GM18507 (cell line): ENCODE measurements around the gene BLNK.

Experiments
- DNase-seq: peaks from one replicate; pipeline ENCODE4 v3.0.0; 2011; ENCODE audit warnings: low read depth; ENCODE audit not compliant: insufficient read length; ENCODE audit errors: extremely low spot score
- FAIRE-seq: peaks from 2 replicates; lab custom pipeline; 2011; peaks lifted over from hg19 to GRCh38; lab: Jason Lieb, UNC

The BLNK gene

GRCh38 chr10:96188421-96188820, 82.9 kb downstream of the BLNK start:
- FAIRE-seq, result no peak
- no peak for DNase-seq

- DNase-seq (no peak), FAIRE-seq (no peak)
Measured at GRCh38 chr10:96176985-96177384, 94.4 kb downstream of the BLNK start.

- FAIRE-seq (no peak), DNase-seq (no peak)
Measured at GRCh38 chr10:96172666-96173065, 98.7 kb downstream of the BLNK start.

- DNase-seq (no peak), FAIRE-seq (no peak)
Measured at GRCh38 chr10:96170230-96170629, 101.1 kb downstream of the BLNK start.

GRCh38 chr10:96168546-96168945, 102.8 kb downstream of the BLNK start:
- FAIRE-seq, result no peak

GRCh38 chr10:96165726-96166125, 105.6 kb downstream of the BLNK start:
- no peak for FAIRE-seq
- DNase-seq, result no peak

More at GRCh38 chr10:96168546-96168945, 102.8 kb downstream of the BLNK start:
- DNase-seq, result no peak

GRCh38 chr10:96153070-96153469, 118.3 kb downstream of the BLNK start:
- no peak for DNase-seq
- FAIRE-seq, result no peak

- FAIRE-seq (no peak), DNase-seq (no peak)
Measured at GRCh38 chr10:96152437-96152836, 118.9 kb downstream of the BLNK start.
